ENCODE data around the gene TPSD1. TPM values are rescaled to one million over a fixed set of nuclear protein-coding genes. Genes with fewer than 3 reads are reported as not detected.

TPSD1 gene
- total RNA-seq, 4 donors from 2014 or later, result 6.6 to 14.3 (median 12.8) TPM; not detected in 1

- TF ChIP-seq, protein P1, sequence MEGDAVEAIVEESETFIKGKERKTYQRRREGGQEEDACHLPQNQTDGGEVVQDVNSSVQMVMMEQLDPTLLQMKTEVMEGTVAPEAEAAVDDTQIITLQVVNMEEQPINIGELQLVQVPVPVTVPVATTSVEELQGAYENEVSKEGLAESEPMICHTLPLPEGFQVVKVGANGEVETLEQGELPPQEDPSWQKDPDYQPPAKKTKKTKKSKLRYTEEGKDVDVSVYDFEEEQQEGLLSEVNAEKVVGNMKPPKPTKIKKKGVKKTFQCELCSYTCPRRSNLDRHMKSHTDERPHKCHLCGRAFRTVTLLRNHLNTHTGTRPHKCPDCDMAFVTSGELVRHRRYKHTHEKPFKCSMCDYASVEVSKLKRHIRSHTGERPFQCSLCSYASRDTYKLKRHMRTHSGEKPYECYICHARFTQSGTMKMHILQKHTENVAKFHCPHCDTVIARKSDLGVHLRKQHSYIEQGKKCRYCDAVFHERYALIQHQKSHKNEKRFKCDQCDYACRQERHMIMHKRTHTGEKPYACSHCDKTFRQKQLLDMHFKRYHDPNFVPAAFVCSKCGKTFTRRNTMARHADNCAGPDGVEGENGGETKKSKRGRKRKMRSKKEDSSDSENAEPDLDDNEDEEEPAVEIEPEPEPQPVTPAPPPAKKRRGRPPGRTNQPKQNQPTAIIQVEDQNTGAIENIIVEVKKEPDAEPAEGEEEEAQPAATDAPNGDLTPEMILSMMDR (IDR thresholded peaks at IDR 0.05; ENCODE audit: low read depth), result no peak
Measured at GRCh38 chr16:1217526-1217925, 38.3 kb upstream of the TPSD1 start.

GRCh38 chr16:1218061-1218929, 37.6 kb upstream of the TPSD1 start:
- TF ChIP-seq, protein P1 (IDR thresholded peaks at IDR 0.05; ENCODE audit: low read depth), result no peak

- TF ChIP-seq, protein P1 (IDR thresholded peaks at IDR 0.05; ENCODE audit: low read depth), result no peak
Measured at GRCh38 chr16:1218930-1219611, 36.8 kb upstream of the TPSD1 start.

GRCh38 chr16:1220098-1220728, 35.7 kb upstream of the TPSD1 start:
- TF ChIP-seq, protein P1 (IDR thresholded peaks at IDR 0.05; ENCODE audit: low read depth), result no peak

- TF ChIP-seq, protein P1 (IDR thresholded peaks at IDR 0.05; ENCODE audit: low read depth), result no peak
Measured at GRCh38 chr16:1220841-1221627, 34.8 kb upstream of the TPSD1 start.

- TF ChIP-seq, protein P1 (IDR thresholded peaks at IDR 0.05; ENCODE audit: low read depth), result no peak
Measured at GRCh38 chr16:1221628-1222552, 34.0 kb upstream of the TPSD1 start.

All from subcutaneous adipose tissue (tissue), 4 donors.